ENCODE results near the gene GNB5.

The GNB5 gene

DNA sequence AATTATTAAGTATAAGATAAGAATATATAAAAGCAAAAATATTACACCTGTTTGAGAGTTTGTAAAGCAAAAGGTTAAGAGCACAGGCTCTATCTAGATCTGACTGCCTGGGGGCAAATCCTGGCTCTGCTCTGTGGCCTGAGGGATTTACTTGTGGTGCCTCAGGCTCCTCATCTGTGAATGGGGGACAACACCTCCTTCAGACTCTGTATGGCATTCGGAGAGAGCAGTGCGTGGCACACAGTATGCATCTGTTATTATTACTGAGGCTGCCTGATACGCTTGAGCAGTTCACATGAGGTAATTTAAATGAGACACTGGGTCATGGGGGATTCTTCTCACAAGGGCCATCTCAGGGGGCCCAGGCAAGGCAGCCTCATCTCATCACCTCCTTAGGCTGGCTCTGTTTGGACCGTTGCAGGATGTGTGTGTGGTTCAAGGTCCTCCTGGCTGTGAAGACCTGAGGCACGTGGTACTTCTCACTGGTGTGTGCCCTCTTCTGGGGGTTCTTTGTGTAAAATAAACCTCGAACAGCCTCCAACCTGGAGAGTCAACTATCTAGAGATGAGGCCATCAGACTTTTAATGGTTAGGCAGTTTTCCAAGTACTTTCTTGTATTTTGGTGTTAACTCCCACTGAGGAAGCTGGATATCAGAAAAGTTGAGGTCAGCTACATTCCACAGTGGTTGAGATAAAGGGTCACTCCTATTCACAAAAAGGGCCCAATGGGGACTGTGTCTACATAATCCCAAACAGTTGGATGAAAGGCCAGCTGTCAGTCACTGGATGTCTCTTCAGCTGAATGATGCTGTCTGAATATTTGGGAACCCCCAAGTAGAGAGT lies 9.0 kb downstream of the GNB5 start:
- TF ChIP-seq, protein P1, sequence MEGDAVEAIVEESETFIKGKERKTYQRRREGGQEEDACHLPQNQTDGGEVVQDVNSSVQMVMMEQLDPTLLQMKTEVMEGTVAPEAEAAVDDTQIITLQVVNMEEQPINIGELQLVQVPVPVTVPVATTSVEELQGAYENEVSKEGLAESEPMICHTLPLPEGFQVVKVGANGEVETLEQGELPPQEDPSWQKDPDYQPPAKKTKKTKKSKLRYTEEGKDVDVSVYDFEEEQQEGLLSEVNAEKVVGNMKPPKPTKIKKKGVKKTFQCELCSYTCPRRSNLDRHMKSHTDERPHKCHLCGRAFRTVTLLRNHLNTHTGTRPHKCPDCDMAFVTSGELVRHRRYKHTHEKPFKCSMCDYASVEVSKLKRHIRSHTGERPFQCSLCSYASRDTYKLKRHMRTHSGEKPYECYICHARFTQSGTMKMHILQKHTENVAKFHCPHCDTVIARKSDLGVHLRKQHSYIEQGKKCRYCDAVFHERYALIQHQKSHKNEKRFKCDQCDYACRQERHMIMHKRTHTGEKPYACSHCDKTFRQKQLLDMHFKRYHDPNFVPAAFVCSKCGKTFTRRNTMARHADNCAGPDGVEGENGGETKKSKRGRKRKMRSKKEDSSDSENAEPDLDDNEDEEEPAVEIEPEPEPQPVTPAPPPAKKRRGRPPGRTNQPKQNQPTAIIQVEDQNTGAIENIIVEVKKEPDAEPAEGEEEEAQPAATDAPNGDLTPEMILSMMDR (IDR thresholded peaks at IDR 0.05; ENCODE audit: low read depth, low read length): no peak
- no peak for DNase-seq (ENCODE audit: low read depth in 2 of 2)
- no peak overlapping the region for H3K4me3 ChIP-seq (replicated peaks in 1 of 2; ENCODE audit: low read depth in 2 of 2, low read length in 2 of 2)

DNA sequence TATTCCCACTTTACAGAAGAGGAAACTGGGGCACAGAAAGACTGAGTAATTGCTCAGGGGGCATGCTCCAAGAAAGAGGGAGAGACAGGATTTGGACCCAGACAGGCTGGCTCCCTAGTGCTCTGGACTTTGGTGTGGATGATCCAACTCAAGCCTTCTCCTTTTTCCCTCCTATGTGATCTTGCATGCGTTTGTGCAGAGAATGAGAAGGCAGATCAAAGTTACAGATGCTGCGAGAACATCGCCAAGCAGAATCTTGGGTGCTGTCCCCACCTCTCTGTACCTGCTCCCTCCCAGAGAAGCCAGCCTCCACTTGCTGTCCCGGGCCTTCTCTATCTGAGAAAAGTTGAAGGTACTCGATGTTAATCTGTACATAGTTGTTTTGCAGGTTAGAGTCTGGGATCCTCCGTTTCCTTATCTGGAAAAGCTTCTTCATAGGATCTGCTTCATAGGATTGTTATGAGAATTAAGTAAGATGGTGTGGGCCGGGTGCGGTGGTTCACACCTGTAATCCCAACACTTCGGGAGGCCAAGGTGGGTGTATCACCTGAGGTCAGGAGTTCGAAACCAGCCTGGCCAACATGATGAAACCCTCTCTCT lies 10.2 kb downstream of the GNB5 start:
- TF ChIP-seq, protein P1 (IDR thresholded peaks at IDR 0.05; ENCODE audit: low read depth, low read length): no peak
- H3K4me3 ChIP-seq (replicated peaks in 1 of 2; ENCODE audit: low read depth in 2 of 2, low read length in 2 of 2): no peak overlapping the region

DNA sequence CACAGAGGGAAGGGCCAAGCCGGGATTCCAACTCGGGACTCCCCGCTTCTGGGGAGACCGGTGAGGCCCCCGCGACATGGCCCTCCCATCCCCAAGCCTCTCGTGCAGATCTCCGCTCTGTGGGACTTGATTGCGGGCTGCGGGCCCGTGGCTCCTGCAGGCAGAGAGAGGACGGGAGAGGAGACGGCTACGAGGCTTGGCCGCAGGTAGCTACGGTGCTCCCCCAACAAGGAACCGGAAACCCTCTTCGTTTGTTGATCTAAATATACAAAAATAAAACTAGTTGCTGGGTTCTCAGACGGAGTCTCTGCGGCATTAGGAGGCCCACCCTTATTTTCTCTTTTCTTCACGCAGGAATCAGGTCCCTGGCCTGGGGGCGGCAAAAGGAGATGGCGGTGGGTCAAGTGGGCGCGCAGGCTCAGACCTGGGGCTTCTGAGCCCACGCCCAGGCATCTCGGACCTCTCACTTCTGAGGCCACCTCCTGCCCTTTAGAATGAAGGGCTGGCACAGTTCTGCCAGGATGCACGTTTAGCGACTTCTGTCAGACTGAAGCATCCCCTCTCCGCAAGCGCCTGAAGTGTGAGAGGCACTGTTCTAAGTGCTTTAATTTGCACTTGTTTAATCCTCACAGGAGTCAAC lies 10.9 kb downstream of the GNB5 start:
- peak overlapping the region; percentile 70 to 87 for H3K4me3 ChIP-seq (replicated peaks in 1 of 2; ENCODE audit: low read depth in 2 of 2, low read length in 2 of 2)
- TF ChIP-seq, protein P1 (IDR thresholded peaks at IDR 0.05; ENCODE audit: low read depth, low read length): no peak
- DNase-seq (ENCODE audit: low read depth in 2 of 2): no peak

More for the DNA sequence above, 10.2 kb downstream of the GNB5 start:
- no peak for DNase-seq (ENCODE audit: low read depth in 2 of 2)

DNA sequence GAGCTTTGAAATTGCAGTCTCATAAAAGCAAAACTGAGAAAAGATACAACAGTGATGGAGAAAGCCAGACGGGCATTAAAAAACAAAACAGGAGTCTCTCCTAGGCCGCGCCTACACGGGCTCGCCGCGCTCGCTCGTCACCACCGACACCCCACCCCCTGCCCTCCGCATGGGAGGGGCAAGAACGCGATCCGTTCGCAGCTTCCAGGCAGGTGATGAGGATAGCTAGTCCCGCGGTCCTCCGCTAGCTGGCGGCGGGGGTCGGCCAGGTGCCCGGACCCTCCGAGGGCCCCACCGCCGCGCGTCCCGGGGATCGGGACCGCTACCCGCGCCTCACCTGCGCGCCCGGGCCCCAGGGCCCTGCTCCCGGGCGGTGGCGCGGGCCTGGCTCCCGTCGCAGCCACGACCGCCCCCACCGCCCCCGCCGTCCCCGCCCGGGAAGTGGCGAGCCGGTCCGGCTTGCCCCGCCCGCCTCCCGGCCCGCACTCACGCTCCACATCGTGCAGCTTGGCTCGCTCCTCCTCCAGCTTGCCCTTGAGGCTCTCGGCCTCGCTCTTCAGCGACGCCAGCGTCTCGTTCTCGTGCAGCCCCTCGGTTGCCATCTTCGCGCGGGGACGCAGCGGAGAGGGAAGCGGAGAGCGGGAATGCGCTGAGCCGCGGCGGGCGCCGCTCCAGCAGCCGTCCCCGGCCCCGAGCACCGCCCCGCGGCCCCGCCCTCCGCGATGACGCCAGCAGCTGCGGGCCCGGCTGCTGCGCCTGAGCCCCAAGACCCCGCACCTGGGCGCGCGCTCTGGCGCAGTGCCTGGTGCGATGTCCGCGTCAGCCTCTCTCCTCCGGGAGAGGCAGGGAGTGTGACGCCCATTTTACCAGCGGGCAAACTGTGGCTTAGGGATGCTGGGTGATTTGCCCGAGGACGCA lies 11.7 kb downstream of the GNB5 start:
- peak; percentile 78 to 86 for DNase-seq (ENCODE audit: low read depth in 2 of 2)
- TF ChIP-seq, protein P1 (IDR thresholded peaks at IDR 0.05; ENCODE audit: low read depth, low read length): no peak
- H3K4me3 ChIP-seq (replicated peaks in 1 of 2; ENCODE audit: low read depth in 2 of 2, low read length in 2 of 2): peak overlapping the region; percentile 70 to 87

DNA sequence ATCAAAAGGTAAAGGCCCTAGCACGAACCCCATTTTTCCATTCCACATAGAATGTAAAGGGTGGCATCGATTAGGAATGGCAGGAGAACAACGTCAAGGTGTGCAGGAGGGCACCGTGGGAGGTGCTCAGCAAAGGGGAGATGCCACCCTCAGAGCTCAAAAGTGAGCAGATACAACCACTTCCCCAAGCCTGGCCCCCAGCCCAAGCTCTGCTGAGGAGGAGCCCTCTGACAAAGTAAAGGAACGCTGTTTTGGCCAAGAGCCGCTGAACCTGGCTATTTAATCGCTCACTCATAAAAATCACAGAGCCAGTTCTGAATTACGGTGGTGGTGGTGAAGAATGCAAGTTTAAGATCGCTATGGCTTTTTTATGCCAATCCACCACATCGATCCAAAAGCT lies 12.4 kb downstream of the GNB5 start:
- peak in 1 of 2 donors; percentile 8 for DNase-seq (ENCODE audit: low read depth in 2 of 2)

More for the DNA sequence above, 12.4 kb downstream of the GNB5 start:
- TF ChIP-seq, protein P1 (IDR thresholded peaks at IDR 0.05; ENCODE audit: low read depth, low read length): no peak
- H3K4me3 ChIP-seq (replicated peaks in 1 of 2; ENCODE audit: low read depth in 2 of 2, low read length in 2 of 2): peak overlapping the region; percentile 63 to 87
